ENCODE data around the gene TCEANC.

The TCEANC gene

GRCh38 chrX:13649838-13650237, 3.1 kb upstream of the TCEANC start:
- TF ChIP-seq GATA2 (IDR thresholded peaks at IDR 0.05; ENCODE audit: low read depth, low read length): no peak
- no peak for TF ChIP-seq GATA3 (IDR thresholded peaks at IDR 0.05; ENCODE audit: low read depth, low read length)

DNA sequence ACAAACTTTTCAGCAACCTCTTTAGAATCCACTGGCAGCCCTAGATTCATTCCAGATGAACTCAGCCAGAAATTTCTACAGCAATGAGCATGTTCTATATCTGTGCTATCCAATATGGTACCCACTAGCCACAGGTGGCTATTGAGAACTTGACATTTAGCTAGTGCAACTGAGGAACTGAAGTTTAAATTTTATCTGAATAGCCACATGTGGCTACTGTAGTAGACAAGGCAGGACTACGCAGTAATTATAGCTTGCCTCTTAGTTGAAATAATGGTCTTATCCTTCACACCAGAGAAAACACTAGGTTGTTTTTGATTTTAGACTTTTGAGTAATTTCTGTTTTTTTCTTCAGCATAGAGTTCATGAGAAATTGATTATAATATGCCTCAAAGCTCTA, 2.6 kb upstream of the TCEANC start:
- TF ChIP-seq GATA2 (IDR thresholded peaks at IDR 0.05; ENCODE audit: low read depth, low read length): no peak
- no peak for TF ChIP-seq GATA3 (IDR thresholded peaks at IDR 0.05; ENCODE audit: low read depth, low read length)

DNA sequence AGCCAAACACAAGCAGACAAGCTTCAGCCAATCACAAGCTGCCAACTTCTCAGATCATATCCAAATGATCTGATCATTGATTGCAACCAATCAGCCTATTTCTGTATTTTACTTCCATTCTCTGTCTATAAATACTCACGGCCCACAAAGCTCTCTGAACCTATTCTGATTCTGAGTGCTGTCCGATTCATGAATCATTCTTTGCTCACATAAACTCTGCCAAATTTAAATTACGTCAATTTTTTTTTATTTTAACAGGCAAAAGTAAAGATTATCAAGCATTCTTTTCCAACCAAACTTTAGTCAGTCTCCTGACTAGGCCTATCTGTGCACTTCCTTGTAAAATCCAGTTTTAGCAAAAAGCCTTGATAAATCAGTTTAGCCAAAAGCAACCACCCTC, 1.8 kb upstream of the TCEANC start:
- TF ChIP-seq GATA3 (IDR thresholded peaks at IDR 0.05; ENCODE audit: low read depth, low read length) (no peak), GATA2 (IDR thresholded peaks at IDR 0.05; ENCODE audit: low read depth, low read length) (no peak)

DNA sequence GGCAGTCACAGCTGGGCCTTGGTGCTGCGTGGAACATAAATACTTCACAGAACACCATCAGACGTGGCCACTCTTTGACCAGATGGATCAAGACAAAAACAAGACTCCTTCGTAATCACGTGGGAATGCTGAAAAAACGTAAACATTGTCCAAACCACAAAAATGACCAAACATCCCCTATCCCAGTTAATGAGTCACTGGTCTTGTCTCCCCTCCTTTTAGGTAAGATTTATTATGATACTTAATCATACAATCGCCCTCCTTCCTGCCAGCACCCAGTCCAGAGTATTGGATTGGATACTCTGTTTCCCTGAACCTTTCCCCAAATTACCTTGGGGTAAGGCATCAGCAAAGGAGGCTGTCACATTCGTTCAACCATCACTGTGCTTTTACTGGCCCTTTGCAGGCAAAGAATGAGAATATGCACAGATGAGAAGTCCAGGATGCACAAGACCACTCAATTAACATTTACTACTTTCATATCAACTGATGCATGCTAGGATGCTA, 601 bp upstream of the TCEANC start:
- no peak for TF ChIP-seq GATA3 (IDR thresholded peaks at IDR 0.05; ENCODE audit: low read depth, low read length)
- no peak for TF ChIP-seq GATA2 (IDR thresholded peaks at IDR 0.05; ENCODE audit: low read depth, low read length)

DNA sequence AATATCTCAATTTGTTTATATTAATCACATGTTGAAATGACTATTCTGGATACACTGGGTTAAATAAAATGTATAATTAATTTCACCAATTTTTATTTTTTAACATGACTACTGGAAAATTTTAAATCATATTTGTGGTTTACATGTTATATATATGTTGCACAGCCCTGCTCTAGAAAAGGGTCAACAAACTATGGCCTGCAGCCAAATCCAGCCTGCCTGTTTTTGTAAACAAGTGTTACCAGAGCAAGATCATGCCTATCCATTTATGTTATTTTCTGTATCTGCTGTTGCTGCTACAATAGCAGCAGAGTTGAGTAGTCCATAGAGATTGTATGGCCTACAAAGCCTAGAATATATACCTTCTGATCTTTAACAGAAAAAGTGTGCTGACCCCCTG, 1.2 kb downstream of the TCEANC start:
- no peak for TF ChIP-seq GATA2 (IDR thresholded peaks at IDR 0.05; ENCODE audit: low read depth, low read length)
- TF ChIP-seq GATA3 (IDR thresholded peaks at IDR 0.05; ENCODE audit: low read depth, low read length): no peak

- TF ChIP-seq GATA2 (IDR thresholded peaks at IDR 0.05; ENCODE audit: low read depth, low read length) (no peak), GATA3 (IDR thresholded peaks at IDR 0.05; ENCODE audit: low read depth, low read length) (no peak)
Measured at GRCh38 chrX:13655674-13656073, 2.7 kb downstream of the TCEANC start.

GRCh38 chrX:13658602-13659001, 5.7 kb downstream of the TCEANC start:
- TF ChIP-seq GATA2 (IDR thresholded peaks at IDR 0.05; ENCODE audit: low read depth, low read length) (no peak), GATA3 (IDR thresholded peaks at IDR 0.05; ENCODE audit: low read depth, low read length) (no peak)

DNA sequence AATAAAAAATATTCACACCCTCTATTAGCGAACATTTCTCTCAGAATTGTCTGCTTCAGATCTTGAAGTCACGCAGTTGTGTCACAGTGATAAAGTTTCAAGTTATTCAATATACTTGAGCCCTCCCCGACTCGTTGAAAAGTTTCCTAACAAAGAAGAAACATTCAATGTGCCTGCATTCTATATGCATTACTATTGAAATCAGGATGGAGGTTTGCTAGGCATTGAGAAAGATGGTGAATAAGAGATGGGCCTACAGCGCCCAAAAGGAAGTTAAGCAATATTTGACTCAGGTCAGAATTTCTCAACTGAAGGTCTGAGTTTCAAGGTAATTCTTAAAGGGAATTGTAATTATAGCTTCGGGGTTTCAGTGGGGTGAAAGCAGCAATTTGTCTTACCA, 6.1 kb downstream of the TCEANC start:
- TF ChIP-seq GATA3 (IDR thresholded peaks at IDR 0.05; ENCODE audit: low read depth, low read length): no peak

DNA sequence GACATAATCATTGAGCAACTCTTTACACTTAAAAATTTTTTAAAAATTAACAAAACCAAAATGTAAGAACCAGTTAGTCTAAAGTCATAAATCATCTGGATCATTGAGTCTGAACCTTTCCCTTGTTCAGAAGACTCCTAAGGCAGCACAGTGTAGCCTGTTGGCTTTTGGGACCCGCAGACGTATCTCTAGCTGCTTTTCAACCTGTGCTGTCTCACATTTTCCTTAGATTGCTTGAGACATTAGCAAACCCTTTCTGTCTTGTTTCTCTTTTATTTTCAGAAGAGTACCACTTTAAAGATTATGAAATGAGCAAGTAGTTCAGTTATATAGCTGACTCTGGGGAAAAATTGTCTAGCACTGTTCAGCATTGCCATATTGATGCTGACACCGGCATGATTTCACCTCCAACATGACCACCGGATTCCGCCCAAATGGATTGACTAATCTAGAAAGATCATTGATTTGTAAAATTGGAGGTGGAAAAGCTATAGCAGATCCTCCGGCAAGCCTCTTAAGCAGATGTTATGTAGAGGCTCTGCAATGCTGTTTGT, 8.9 kb downstream of the TCEANC start:
- TF ChIP-seq GATA2 (IDR thresholded peaks at IDR 0.05; ENCODE audit: low read depth, low read length): no peak
- TF ChIP-seq GATA3 (IDR thresholded peaks at IDR 0.05; ENCODE audit: low read depth, low read length): no peak

GRCh38 chrX:13662355-13662791, 9.4 kb downstream of the TCEANC start:
- TF ChIP-seq GATA2 (IDR thresholded peaks at IDR 0.05; ENCODE audit: low read depth, low read length) (no peak), GATA3 (IDR thresholded peaks at IDR 0.05; ENCODE audit: low read depth, low read length) (no peak)

- no peak for TF ChIP-seq GATA2 (IDR thresholded peaks at IDR 0.05; ENCODE audit: low read depth, low read length)
- TF ChIP-seq GATA3 (IDR thresholded peaks at IDR 0.05; ENCODE audit: low read depth, low read length): no peak
Measured at GRCh38 chrX:13664020-13664419, 11.1 kb downstream of the TCEANC start.

DNA sequence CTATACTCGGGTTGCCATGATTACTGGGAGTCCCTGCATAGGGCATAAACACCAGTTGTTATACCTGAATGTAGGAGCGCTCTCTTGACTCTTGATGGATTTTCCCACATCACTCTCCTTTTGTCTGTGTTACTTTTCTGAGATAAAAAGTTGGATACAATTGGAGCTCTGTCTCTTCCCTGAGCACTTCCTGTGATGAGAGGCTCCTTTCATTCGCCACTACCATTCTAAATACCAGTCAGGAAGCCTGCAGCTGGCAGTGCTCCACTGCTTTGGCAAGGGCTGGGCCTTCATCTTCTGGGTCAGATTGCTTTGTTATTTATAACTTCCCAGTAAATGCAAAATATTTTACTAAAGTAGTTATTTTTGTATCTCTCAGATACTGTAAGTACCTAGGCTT, 13.9 kb downstream of the TCEANC start:
- no peak for TF ChIP-seq GATA2 (IDR thresholded peaks at IDR 0.05; ENCODE audit: low read depth, low read length)
- no peak for TF ChIP-seq GATA3 (IDR thresholded peaks at IDR 0.05; ENCODE audit: low read depth, low read length)

- TF ChIP-seq GATA3 (IDR thresholded peaks at IDR 0.05; ENCODE audit: low read depth, low read length): no peak
- no peak for TF ChIP-seq GATA2 (IDR thresholded peaks at IDR 0.05; ENCODE audit: low read depth, low read length)
Measured at GRCh38 chrX:13667919-13668318, 15.0 kb downstream of the TCEANC start.

DNA sequence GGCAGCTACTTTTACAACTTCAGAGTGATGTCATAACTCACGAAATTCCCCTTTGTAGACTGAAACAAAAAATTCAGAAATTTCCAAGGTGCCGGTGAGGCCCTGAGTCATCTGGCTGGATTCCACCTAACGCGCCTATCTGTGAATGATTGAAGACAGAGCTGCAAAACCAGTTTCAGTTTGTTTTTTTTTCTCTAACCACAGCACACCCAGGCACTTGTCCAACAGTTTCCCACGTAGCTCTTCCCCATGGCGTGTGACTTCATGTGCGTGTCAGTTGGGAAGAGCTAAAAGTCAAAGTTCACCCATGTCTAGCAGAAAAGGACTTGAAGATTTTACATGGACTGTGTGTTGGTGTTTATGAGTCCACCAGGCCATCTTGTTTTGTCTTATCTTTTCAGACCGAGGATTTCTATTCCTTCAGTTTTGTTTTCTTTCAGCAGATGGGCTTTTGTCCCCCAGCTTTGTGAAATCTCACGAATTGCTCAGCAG, 16.4 kb downstream of the TCEANC start:
- no peak for TF ChIP-seq GATA2 (IDR thresholded peaks at IDR 0.05; ENCODE audit: low read depth, low read length)
- TF ChIP-seq GATA3 (IDR thresholded peaks at IDR 0.05; ENCODE audit: low read depth, low read length): no peak

DNA sequence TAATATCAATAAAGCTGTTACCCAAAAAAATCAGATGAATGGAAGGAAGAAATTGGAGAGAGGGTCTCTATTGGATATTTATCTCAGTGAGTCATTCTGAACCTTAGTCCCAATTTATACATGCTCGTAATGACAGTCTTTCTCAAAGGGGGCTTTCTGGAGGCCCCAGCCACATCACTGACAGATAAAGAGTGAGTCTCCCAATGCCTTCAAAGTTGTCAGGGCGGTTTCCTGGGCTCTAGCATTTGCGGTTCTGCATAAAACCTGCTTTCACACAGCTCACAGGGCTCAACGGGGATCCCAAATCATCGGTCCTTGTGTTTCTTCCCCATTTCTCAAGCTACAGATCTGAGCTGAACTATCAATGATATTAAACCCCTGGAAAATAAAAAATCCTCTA, 17.3 kb downstream of the TCEANC start:
- TF ChIP-seq GATA3 (IDR thresholded peaks at IDR 0.05; ENCODE audit: low read depth, low read length) (no peak), GATA2 (IDR thresholded peaks at IDR 0.05; ENCODE audit: low read depth, low read length) (no peak)

DNA sequence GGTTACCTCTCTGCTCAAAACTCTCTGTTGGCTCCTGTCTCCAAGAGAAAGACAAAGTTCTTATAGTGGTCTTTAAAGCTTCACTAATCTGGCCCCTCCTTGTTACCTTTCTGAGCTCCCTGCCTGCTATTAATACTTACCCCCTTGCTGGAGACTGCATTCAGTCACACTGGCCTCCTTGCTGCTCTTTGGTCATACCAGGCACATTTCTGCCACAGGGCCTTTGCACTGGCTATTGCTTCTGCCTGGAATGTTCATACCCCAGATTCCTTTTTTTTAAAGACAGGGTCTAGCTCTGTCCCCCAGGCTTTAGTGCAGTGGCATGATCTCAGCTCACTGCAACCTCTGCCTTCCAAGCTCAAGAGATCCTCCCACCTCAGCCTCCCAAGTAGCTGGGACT, 20.1 kb downstream of the TCEANC start:
- TF ChIP-seq GATA2 (IDR thresholded peaks at IDR 0.05; ENCODE audit: low read depth, low read length) (no peak), GATA3 (IDR thresholded peaks at IDR 0.05; ENCODE audit: low read depth, low read length) (no peak)
